ENCODE measurements around the gene JAK2. TPM values are rescaled to one million over a fixed set of nuclear protein-coding genes. Genes with fewer than 3 reads are reported as not detected.
A peak's percentile ranks its signal among the peaks of the same experiment; 100 is the strongest.

The JAK2 gene
- total RNA-seq, 2 donors from 2014 or later, result 6.6 to 11.7 TPM

DNA sequence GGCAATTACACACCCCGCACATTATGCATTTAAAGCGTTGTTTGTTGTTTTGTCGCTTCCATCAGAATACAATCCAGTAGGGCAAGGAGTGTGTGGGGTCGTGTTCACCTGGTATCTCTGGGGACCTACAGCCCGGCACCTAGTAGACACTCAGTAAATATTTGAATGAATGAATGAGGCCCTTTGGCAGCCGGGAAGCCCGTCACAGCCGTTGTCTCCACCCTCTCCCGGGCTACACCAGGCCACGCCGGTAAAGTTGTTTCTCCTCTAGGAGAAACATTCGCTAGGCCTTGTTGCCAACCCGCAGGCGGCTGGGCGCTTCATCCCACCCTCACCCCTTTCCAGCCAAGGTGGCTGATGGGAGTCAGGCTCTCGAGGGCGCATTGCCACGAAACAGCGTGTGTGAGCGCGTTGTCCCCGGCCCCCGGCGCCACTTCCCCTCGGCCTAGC, 876 bp upstream of the JAK2 start:
- DNase-seq (no peak), ATAC-seq (peak; percentile 15)
- Histone ChIP-seq H3K36me3 (replicated peaks in 1 of 2; ENCODE audit: insufficient read depth in 1 of 2, low read depth in 2 of 2) (no peaks in the 10 kb centered on the region), H3K4me1 (peaks cover 36% of the 10 kb centered on the region), H3K4me3 (peak overlapping the region; percentile 68 to 80), H3K27ac (peak overlapping the region; percentile 97 to 99 (median 98)), H3K27me3 (no peaks in the 10 kb centered on the region), H3K9me3 (no peaks in the 10 kb centered on the region)
- intact Hi-C loops (cut with DNase I), result no loop called here
- WGBS, 2 donors, result 7 to 16% methylated on average over 12 to 25 of the region's 25 CpGs
- TF ChIP-seq POLR2A (IDR thresholded peaks at IDR 0.05), result no peak

DNA sequence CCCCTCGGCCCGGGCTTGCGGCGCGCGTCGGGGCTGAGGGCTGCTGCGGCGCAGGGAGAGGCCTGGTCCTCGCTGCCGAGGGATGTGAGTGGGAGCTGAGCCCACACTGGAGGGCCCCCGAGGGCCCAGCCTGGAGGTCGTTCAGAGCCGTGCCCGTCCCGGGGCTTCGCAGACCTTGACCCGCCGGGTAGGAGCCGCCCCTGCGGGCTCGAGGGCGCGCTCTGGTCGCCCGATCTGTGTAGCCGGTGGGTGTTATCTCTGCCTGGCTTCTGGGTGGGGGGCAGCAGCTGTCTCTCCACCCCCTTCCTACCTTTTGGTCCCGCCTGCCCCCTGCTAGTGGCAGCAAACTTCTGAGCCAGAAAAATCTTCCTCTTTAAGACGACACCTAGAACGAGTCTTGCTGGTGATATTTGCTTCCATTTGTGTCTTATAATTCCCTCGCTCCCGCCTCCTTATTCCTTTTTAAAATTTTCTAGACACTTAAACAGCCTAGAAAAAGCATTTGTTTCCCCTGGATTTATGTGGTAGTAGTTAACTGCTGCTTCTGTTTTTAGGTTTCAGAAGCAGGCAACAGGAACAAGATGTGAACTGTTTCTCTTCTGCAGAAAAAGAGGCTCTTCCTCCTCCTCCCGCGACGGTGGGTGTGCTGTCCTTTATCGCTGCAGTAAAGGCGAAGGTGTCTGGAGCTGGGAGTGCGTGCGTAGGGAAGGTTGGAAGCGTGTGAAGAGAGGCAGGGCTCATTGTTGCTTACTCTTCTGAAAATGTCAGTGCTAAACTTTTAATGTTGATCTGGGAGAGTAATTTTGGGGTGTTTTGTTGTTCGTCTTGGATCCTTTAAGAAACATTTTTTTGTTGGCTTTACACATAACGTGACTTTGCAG, 554 bp downstream of the JAK2 start:
- Histone ChIP-seq H3K27me3 (no peaks in the 10 kb centered on the region), H3K36me3 (replicated peaks in 1 of 2; ENCODE audit: insufficient read depth in 1 of 2, low read depth in 2 of 2) (no peaks in the 10 kb centered on the region), H3K9me3 (no peaks in the 10 kb centered on the region), H3K27ac (peak overlapping the region; percentile 97 to 99 (median 98)), H3K4me1 (peaks cover 44% of the 10 kb centered on the region), H3K4me3 (peak overlapping the region; percentile 68 to 80)
- intact Hi-C loops (cut with DNase I), result no loop called here
- no peak for TF ChIP-seq POLR2A (IDR thresholded peaks at IDR 0.05)
- TF ChIP-seq, protein P1, sequence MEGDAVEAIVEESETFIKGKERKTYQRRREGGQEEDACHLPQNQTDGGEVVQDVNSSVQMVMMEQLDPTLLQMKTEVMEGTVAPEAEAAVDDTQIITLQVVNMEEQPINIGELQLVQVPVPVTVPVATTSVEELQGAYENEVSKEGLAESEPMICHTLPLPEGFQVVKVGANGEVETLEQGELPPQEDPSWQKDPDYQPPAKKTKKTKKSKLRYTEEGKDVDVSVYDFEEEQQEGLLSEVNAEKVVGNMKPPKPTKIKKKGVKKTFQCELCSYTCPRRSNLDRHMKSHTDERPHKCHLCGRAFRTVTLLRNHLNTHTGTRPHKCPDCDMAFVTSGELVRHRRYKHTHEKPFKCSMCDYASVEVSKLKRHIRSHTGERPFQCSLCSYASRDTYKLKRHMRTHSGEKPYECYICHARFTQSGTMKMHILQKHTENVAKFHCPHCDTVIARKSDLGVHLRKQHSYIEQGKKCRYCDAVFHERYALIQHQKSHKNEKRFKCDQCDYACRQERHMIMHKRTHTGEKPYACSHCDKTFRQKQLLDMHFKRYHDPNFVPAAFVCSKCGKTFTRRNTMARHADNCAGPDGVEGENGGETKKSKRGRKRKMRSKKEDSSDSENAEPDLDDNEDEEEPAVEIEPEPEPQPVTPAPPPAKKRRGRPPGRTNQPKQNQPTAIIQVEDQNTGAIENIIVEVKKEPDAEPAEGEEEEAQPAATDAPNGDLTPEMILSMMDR (IDR thresholded peaks at IDR 0.05), result no peak
- 0% methylated on average over 14 to 42 of the region's 42 CpGs for WGBS, 2 donors
- ATAC-seq (no peak), DNase-seq (peak; percentile 29 to 48 (median 37))

DNA sequence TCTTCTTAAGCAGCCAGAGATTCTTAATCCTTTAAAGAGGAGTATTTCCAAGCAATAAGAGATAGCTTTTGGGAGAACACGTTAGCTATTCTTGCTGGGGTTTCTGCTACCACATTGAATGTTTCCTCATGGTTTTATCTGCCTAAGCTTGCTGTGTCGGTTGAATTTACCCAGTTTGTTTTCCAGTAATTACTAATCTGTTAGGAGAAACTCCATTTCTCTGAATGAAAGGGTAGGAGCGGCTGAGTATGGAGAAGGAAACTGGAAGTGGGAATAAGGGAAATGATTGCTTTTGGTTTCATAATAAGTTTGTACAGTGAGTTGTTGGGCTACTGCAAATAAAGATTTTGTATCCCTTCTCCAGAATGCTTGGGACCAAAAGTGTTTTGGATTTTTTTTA, 1.2 kb downstream of the JAK2 start:
- H3K4me3 ChIP-seq, result no peak overlapping the region
- H3K36me3 ChIP-seq (replicated peaks in 1 of 2; ENCODE audit: insufficient read depth in 1 of 2, low read depth in 2 of 2), result no peaks in the 10 kb centered on the region
- TF ChIP-seq, protein P1 (IDR thresholded peaks at IDR 0.05), result no peak
- no peak for TF ChIP-seq POLR2A (IDR thresholded peaks at IDR 0.05)
- H3K4me1 ChIP-seq, result peaks cover 44% of the 10 kb centered on the region
- DNase-seq (no peak), ATAC-seq (no peak)
- 4 to 7% methylated on average over 3 of the region's 3 CpGs for WGBS, 2 donors
- no peaks in the 10 kb centered on the region for H3K9me3 ChIP-seq
- peak overlapping the region; percentile 97 to 99 (median 98) for H3K27ac ChIP-seq
- intact Hi-C loops (cut with DNase I), result no loop called here
- H3K27me3 ChIP-seq, result no peaks in the 10 kb centered on the region

DNA sequence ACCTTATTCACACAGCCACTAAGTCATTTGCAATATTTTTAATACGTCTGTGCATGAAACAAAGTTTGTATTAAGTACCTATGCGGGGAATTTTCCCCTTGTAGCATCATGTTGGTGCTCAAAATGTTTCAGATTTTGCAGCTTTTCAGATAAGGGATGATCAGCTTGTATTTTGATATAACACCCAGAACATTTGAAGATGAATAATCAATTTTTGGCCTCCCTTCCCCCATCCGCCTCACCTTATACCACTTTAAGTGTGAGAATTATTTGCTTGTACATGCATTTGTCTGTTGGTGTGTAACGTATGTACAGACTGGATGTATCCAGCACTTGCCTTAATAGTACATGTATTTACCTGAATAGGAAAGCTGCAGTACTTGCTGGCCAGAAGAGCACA, 1.7 kb downstream of the JAK2 start:
- no peak for ATAC-seq
- Histone ChIP-seq H3K27me3 (no peaks in the 10 kb centered on the region), H3K4me3 (no peak overlapping the region), H3K9me3 (no peaks in the 10 kb centered on the region), H3K27ac (peak overlapping the region in 1 of 4 donors; percentile 6), H3K36me3 (replicated peaks in 1 of 2; ENCODE audit: insufficient read depth in 1 of 2, low read depth in 2 of 2) (no peaks in the 10 kb centered on the region), H3K4me1 (peaks cover 44% of the 10 kb centered on the region)
- DNase-seq, result no peak
- intact Hi-C loops (cut with DNase I), result no loop called here
- TF ChIP-seq, protein P1 (IDR thresholded peaks at IDR 0.05), result no peak
- TF ChIP-seq POLR2A (IDR thresholded peaks at IDR 0.05), result no peak
- WGBS, 2 donors, result 72 to 84% methylated on average over 4 of the region's 4 CpGs

DNA sequence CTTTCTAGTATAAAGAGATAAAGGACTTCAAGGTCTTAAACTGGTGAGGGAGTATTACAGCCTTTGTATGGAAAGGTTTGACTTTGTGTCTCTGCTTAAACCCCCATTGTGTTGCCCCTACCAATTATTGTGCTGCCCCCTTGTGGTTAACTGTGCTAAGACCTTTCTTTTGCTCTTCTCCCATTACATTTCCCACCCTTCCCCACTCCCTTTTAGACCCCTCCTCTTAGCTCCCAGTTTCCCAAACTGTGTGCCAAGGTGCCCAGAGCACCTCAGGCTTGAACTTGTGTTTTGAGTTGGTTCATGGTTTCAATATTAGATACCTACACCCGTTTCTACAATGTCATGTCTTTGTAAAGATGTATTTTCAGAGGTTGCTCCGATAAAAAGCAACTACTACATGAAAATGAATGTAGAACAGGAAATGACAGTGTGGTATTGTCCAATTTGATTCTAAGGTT, 2.9 kb downstream of the JAK2 start:
- intact Hi-C loops (cut with DNase I), result no loop called here
- Histone ChIP-seq H3K9me3 (no peaks in the 10 kb centered on the region), H3K4me1 (peaks cover 44% of the 10 kb centered on the region), H3K4me3 (no peak overlapping the region), H3K36me3 (replicated peaks in 1 of 2; ENCODE audit: insufficient read depth in 1 of 2, low read depth in 2 of 2) (peaks cover 0 to 5% of the 10 kb centered on the region in 2 donors), H3K27me3 (no peaks in the 10 kb centered on the region), H3K27ac (no peak overlapping the region)
- 18 to 44% methylated on average over 2 of the region's 2 CpGs for WGBS, 2 donors
- no peak for TF ChIP-seq POLR2A (IDR thresholded peaks at IDR 0.05)
- TF ChIP-seq, protein P1 (IDR thresholded peaks at IDR 0.05), result peak; percentile 44 to 83 (median 67)
- ATAC-seq (no peak), DNase-seq (peak; percentile 29 to 52 (median 45))

Measured in body of pancreas (tissue), 4 donors.